Stromal cell of bone marrow (primary cell): ENCODE results near the gene SLC7A5.
"Not testable (repeated sequence)": the region's sequence is repeated elsewhere in the genome, so short reads cannot be mapped to it uniquely, and the experiment has no call there.

Experiments used
- DNase-seq: peaks from one replicate; pipeline ENCODE4 v3.0.0-alpha.2; 2012; ENCODE audit warnings: low read depth

Gene SLC7A5

GRCh38 chr16:87861300-87862099 lies 7.8 kb downstream of the SLC7A5 start:
- DNase-seq: not testable (repeated sequence)

- DNase-seq: no peak
Observed at GRCh38 chr16:87860553-87861299, 8.6 kb downstream of the SLC7A5 start.

- not testable (repeated sequence) for DNase-seq
Observed at GRCh38 chr16:87858151-87858993, 10.9 kb downstream of the SLC7A5 start.

- no peak for DNase-seq
Observed at GRCh38 chr16:87856791-87857228, 12.5 kb downstream of the SLC7A5 start.

GRCh38 chr16:87855852-87856715 lies 13.2 kb downstream of the SLC7A5 start:
- DNase-seq: peak; percentile 50

GRCh38 chr16:87854907-87855683 lies 14.2 kb downstream of the SLC7A5 start:
- no peak for DNase-seq

DNA sequence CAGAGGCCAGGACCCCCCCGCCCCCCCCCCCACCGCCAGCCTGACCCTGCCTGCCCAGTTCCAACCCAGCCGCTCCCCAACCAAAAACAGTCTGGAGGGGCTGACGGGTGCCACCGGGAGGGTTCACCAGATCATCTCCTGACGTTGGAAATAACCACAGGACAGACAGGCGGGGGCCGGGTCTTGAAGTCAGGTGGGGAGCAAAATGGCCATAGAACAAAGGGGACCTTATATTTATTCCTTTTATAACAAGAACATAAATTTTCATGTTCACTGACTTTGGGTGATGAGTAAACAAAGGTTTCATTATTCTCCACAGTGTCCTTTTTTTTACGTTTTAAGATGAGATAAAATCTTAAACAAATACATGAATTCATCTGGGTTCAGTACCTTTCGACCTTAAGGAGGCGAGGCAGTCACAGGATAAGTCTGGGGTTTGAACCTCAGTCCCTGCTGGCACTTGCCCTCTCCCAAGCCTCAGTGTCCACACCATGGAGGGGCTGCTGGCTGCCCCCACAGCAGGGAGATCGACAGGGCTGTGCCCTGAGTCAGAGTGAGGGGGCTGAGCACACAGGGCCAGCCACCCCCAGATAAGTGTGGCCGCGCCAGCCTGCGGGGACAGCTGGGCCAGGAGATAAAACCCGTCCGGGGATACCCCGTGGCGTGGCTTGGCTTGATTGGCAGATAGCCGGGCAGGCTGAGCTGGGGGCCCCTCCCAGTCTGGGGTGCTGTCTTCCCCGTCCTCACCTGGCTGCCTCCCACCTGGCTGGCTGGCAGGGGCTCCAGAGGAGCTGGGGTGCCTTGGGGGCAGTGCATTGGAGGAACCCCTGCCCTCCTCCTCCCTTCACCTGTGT lies 15.0 kb downstream of the SLC7A5 start:
- DNase-seq: no peak

DNA sequence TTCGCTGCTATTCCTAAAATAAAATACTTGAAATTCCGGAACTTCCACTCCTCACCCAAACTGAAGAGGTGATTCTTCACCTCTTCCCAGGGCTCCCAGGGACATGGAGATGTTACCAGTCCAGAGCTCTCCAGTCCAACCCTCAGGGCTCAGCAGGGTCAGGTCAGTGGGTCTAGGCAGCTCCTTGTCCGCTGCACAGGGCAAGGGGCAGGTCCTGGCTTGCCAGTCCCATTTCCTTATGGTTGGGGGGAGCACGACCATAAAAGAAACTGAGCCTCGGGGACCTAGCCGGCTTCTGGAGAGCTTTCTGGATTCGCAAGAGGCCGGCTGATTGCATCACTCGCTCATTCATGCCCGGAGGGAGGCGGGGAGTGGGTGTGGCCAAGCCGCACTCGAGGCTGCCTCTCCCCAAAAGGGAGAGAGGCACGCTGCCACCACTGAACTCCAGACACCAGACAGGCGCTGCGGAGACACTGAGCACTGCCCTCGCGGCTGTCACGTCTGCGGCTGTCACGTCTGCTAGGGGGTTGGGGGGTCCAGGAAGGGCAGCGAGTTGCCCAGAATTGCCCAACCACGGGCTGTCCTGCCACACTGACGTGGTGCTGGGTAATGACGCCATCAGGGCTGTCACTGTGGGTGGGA lies 15.8 kb downstream of the SLC7A5 start:
- peak; percentile 83 for DNase-seq

- no peak for DNase-seq
Observed at GRCh38 chr16:87851601-87852000, 17.7 kb downstream of the SLC7A5 start.

DNA sequence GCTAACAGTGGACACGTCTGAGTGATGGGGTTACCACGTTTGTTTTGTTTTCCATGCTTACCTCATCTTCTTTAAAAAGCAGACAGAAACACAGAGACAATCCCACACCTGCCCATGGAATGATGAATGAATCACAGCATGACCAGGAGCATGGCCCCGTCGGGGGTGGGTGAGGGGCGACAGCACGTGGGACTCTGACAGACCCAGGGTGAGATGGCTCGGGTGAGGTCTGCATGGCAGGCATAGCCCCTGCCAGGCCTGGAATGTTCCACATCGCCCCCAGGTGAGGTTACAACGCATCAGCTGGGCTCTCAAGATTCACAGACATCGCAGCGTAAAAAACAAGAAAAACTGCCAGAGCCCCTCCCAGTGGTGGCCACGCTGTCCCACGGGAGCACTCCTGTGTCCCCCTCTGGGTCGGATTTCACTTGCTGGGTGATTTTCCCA lies 18.1 kb downstream of the SLC7A5 start:
- DNase-seq: no peak

DNA sequence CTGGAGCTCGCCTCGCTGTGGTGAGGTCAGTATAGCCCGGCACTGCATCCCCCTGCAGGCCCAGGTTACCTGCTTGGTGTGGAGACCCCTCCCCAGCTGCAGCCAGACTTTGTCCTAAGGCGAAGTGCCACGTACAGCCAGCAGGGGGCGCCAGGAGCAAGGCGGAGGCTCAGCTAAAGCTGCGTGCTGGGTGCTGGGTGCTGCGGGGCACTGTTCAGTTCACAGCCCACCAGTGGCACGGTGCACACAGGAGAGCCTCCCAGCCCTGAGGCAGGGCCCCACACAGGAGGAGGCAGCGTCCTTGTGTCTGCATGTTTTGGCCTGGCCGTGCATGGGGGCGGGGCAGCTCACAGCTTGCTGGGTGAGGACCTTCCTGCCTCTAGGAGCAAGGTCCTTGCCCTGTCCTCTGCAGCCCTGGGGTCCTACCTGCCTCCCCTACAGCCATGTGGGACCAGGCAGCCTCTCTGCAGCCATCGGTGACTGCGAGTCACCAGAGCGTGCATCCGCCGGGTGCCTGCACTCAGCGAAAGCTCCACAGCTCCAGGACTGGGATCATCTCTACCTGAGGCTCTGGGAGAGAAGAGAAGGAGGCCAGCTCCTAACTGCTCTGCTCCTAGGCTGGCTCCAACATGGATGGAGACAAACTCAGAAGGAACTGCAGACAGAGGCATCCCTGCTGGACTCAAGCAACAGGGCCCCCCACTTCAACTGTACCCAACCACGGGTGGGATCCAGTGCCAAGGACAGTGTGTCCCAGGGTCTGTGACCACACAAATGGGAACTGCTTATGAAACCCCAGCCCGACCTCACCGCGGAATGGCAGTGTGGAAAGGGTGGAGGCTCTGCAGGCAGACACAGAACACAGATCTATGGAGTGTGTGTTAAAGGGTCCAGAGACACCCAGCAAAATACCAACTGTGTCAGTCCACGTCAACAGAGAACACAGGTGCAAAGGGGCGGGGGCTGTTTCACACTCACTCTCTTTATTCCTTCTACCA lies 19.0 kb downstream of the SLC7A5 start:
- no peak for DNase-seq

- DNase-seq: no peak
Observed at GRCh38 chr16:87849419-87850008, 19.8 kb downstream of the SLC7A5 start.

GRCh38 chr16:87848676-87849345 lies 20.5 kb downstream of the SLC7A5 start:
- no peak for DNase-seq

GRCh38 chr16:87847785-87848675 lies 21.3 kb downstream of the SLC7A5 start:
- no peak for DNase-seq

- no peak for DNase-seq
Observed at GRCh38 chr16:87847467-87847784, 21.9 kb downstream of the SLC7A5 start.
